HG03025 (cell line): ENCODE results near the gene CALHM3.
"Not testable (repeated sequence)": the region's sequence is repeated elsewhere in the genome, so short reads cannot be mapped to it uniquely, and the experiment has no call there.

Experiments
- ATAC-seq: cut with Tn5 transposase; IDR thresholded peaks from one replicate; pipeline ENCODE4 v1.9.1; 2021; ENCODE audit warnings: mild to moderate bottlenecking, moderate library complexity; ENCODE audit not compliant: unreplicated experiment, low FRiP score

CALHM3 gene

GRCh38 chr10:103479135-103479534 lies at the start of gene CALHM3:
TSS of gene CALHM3 (minus strand) at chr10:103479240. CDS start at chr10:103479032, 208 bp downstream.
- no peak for ATAC-seq

- ATAC-seq, result no peak
These were observed 49.5 kb upstream of the CALHM3 start for GRCh38 chr10:103528549-103528948.

GRCh38 chr10:103527476-103527875 lies 48.4 kb upstream of the CALHM3 start:
- not testable (repeated sequence) for ATAC-seq

GRCh38 chr10:103525901-103526300 lies 46.9 kb upstream of the CALHM3 start:
- ATAC-seq, result no peak

GRCh38 chr10:103523683-103524082 lies 44.6 kb upstream of the CALHM3 start:
- no peak for ATAC-seq

- ATAC-seq, result not testable (repeated sequence)
These were observed 43.0 kb upstream of the CALHM3 start for GRCh38 chr10:103522006-103522405.

- no peak for ATAC-seq
These were observed 40.8 kb upstream of the CALHM3 start for GRCh38 chr10:103519798-103520197.

- no peak for ATAC-seq
These were observed 38.4 kb upstream of the CALHM3 start for GRCh38 chr10:103517234-103518085.

- ATAC-seq, result no peak
These were observed 35.2 kb upstream of the CALHM3 start for GRCh38 chr10:103514244-103514643.

GRCh38 chr10:103513380-103514060 lies 34.5 kb upstream of the CALHM3 start:
- no peak for ATAC-seq

- no peak for ATAC-seq
These were observed 33.7 kb upstream of the CALHM3 start for GRCh38 chr10:103512591-103513379.

- no peak for ATAC-seq
These were observed 33.1 kb upstream of the CALHM3 start for GRCh38 chr10:103512166-103512565.

- ATAC-seq, result no peak
These were observed 32.0 kb upstream of the CALHM3 start for GRCh38 chr10:103510791-103511752.

- ATAC-seq, result no peak
These were observed 31.1 kb upstream of the CALHM3 start for GRCh38 chr10:103510046-103510685.

GRCh38 chr10:103507235-103508191 lies 28.5 kb upstream of the CALHM3 start:
- ATAC-seq, result no peak

- ATAC-seq, result no peak
These were observed 27.0 kb upstream of the CALHM3 start for GRCh38 chr10:103506061-103506460.

GRCh38 chr10:103504181-103504783 lies 25.2 kb upstream of the CALHM3 start:
- no peak for ATAC-seq

- ATAC-seq, result not testable (repeated sequence)
These were observed 24.7 kb upstream of the CALHM3 start for GRCh38 chr10:103503777-103504176.
